Sigmoid colon (tissue), 7 donors: Measurements from ENCODE around the gene POMC. TPM values are rescaled to one million over a fixed set of nuclear protein-coding genes. Genes with fewer than 3 reads are reported as not detected.

Experiments used
- DNase-seq: peaks from one replicate; pipeline ENCODE4 v3.0.0-alpha.2; 2019
- H3K27ac ChIP-seq, 4 donors: fragments of 200-600 bp; sonication (generic); one replicate each; pipeline ENCODE4 v1.5.1; 2016 to 2019; ENCODE audit warnings: mild to moderate bottlenecking in 1 of 4
- H3K27me3 ChIP-seq, 3 donors: fragments of 200-600 bp; sonication (generic); one replicate each; pipeline ENCODE4 v1.5.1; 2019; ENCODE audit warnings: mild to moderate bottlenecking in 1 of 3
- H3K36me3 ChIP-seq, 4 donors: fragments of 200-600 bp; sonication (generic); one replicate each; pipeline ENCODE4 v1.5.1; 2016 to 2019
- H3K4me1 ChIP-seq, 4 donors: fragments of 200-600 bp; sonication (generic); one replicate each; pipeline ENCODE4 v1.5.1; 2017 to 2019
- H3K4me3 ChIP-seq, 4 donors: fragments of 200-600 bp; sonication (generic); one replicate each; pipeline ENCODE4 v1.5.1; 2017 to 2019; ENCODE audit warnings: mild to moderate bottlenecking in 2 of 4, moderate library complexity in 1 of 4
- H3K9me3 ChIP-seq, 4 donors: fragments of 200-600 bp in 3 of 4; sonication (generic) in 3 of 4; one replicate each; pipeline versions ENCODE4 v1.5.1 to v1.6.1; 2013 to 2019
- EP300 ChIP-seq, 4 donors: sonication (generic); formaldehyde crosslinking; IDR thresholded peaks; one replicate each; pipeline ENCODE4 v1.6.1; 2017; ENCODE audit warnings: antibody characterized with exemption in 4 of 4
- POLR2A ChIP-seq, 2 donors: fragments of 450-650 bp; IDR thresholded peaks; one replicate each; pipeline ENCODE4 v1.6.1; 2016; ENCODE audit warnings: antibody characterized with exemption in 2 of 2, mild to moderate bottlenecking in 2 of 2, moderate library complexity in 2 of 2
- POLR2AphosphoS5 ChIP-seq, 4 donors: sonication (generic); formaldehyde crosslinking; IDR thresholded peaks; one replicate each; pipeline ENCODE4 v1.6.1; 2017; ENCODE audit warnings: antibody characterized with exemption in 4 of 4
- WGBS, 2 donors: extraction: QIAGEN DNeasy Blood & Tissue Kit; methylation state at CpG; one replicate each; pipeline ENCODE4 v1.1.7; 2013; 5-methylcytosine and 5-hydroxymethylcytosine counted together
- intact Hi-C: fragments of 100-400 bp; cut with DNase I; formaldehyde crosslinking; loops from one replicate; pipeline ENCODE4 v1.15.1; 2023
- polyA plus RNA-seq, 3 donors: library from polyadenylated mRNA; stranded (reverse); fragments of 200-250 nt; gene quantifications; one replicate each; pipeline ENCODE4 v1.2.3, GENCODE V29; 2013
- total RNA-seq, 4 donors: library from RNA; depleted of rRNA; stranded (reverse); fragments of >200 nt; gene quantifications; one replicate each; pipeline ENCODE4 v1.1.0, GENCODE V29; 2016
- TF ChIP-seq, protein P1 (sequence below), 4 experiments: fragments of 450-650 bp in 3 of 4; fragments of 200-600 bp in 1 of 4; IDR thresholded peaks; one replicate each; pipeline ENCODE4 v1.5.1; 2016 to 2019; ENCODE audit warnings: antibody characterized with exemption in 4 of 4, mild to moderate bottlenecking in 3 of 4, moderate library complexity in 2 of 4
- donor health status: healthy with polysubstance abuse.
- donor health status: Bipolar disorder and iron deficiency.
- donor health status: healthy.

POMC gene
- total and polyA plus RNA-seq, 7 donors: 0.69 to 34.2 (median 18.1) TPM

DNA sequence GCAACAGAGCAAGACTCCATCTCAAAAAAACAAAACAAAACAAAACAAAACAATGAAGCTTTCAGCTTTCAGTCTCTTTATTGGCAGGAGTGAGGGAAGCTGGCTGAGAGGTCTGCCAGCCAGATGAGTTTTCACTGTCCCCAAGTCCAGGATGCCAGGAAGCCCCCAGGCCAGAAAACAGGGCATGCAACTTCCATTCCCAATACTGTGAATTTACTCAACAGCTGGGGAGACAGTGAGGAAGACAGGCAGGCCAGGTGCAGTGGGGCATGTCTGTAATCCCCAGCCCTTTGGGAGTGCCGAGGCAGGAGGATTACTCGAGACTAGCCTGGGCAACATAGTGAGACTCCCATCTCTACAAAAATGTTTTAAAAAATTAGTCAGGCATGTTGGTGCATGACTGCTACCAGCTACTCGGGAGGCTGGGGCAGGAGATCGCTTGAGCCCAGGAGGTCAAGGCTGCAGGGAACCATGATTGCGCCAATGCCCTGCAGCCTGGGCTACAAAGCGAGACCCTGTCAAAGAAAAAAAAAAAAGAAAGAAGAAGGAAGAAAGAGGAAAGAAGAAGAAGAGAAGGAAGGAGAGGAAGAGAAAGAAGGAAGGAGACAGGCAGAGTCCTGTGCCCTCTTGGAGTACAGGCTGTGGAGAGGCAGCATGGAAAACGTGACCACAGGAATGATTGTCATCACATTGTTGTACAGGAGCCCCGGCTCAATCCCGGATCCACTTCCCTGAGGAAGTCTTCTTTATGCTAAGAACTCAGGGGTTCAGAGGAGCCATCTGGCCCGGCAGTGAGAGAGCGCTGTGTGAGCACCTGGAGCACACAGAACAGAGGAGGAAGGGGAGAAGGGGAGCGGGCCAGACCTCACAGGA lies 29.2 kb upstream of the POMC start:
- no peak for DNase-seq
- Histone ChIP-seq H3K27ac (no peak overlapping the region), H3K27me3 (no peaks in the 10 kb centered on the region), H3K4me1 (peaks cover 0 to 9% (median 0%) of the 10 kb centered on the region in 4 donors), H3K4me3 (no peak overlapping the region), H3K36me3 (no peaks in the 10 kb centered on the region), H3K9me3 (no peaks in the 10 kb centered on the region)
- WGBS, 2 donors: 49 to 60% methylated on average over 12 of the region's 12 CpGs
- TF ChIP-seq POLR2AphosphoS5 (IDR thresholded peaks at IDR 0.05) (no peak), POLR2A (IDR thresholded peaks at IDR 0.05) (no peak), EP300 (IDR thresholded peaks at IDR 0.05) (no peak)
- TF ChIP-seq, protein P1, sequence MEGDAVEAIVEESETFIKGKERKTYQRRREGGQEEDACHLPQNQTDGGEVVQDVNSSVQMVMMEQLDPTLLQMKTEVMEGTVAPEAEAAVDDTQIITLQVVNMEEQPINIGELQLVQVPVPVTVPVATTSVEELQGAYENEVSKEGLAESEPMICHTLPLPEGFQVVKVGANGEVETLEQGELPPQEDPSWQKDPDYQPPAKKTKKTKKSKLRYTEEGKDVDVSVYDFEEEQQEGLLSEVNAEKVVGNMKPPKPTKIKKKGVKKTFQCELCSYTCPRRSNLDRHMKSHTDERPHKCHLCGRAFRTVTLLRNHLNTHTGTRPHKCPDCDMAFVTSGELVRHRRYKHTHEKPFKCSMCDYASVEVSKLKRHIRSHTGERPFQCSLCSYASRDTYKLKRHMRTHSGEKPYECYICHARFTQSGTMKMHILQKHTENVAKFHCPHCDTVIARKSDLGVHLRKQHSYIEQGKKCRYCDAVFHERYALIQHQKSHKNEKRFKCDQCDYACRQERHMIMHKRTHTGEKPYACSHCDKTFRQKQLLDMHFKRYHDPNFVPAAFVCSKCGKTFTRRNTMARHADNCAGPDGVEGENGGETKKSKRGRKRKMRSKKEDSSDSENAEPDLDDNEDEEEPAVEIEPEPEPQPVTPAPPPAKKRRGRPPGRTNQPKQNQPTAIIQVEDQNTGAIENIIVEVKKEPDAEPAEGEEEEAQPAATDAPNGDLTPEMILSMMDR (IDR thresholded peaks at IDR 0.05): no peak
- intact Hi-C loops: no loop called here

DNA sequence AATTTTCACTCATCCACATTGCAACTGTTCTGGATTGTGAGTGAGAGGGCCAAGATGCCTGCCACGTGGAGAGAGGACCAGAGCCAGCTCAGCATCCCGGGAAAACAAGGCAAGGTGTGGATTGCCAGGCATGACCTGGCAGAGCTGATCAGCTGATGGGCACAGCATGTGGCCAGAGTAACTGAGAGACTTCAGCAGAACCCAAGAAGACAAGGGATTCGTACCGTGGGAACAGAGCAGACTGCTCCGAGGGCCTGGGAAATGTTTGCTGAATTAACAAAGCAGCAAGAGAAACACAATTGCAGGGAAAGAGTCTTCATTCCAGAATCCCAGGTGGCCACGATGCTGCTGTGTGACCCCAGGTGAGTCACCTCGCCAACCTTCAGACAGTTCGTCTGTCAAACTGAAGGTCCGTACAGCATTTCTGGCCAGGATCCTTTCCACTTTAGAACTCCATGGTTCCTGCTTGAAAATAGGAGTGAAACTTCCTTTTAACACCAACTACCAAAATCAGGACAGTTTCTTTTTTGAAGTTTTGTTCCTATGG lies 26.3 kb upstream of the POMC start:
- Histone ChIP-seq H3K27me3 (no peaks in the 10 kb centered on the region), H3K4me3 (no peak overlapping the region), H3K27ac (no peak overlapping the region), H3K9me3 (no peaks in the 10 kb centered on the region), H3K36me3 (no peaks in the 10 kb centered on the region), H3K4me1 (peaks cover 0 to 9% (median 0%) of the 10 kb centered on the region in 4 donors)
- 90 to 92% methylated on average over 9 of the region's 9 CpGs for WGBS, 2 donors
- intact Hi-C loops: loop anchor here (5.0 kb wide), 1 partner anchor 217 kb away; no protein-coding TSS in a partner anchor
- no peak for DNase-seq
- TF ChIP-seq EP300 (IDR thresholded peaks at IDR 0.05) (no peak), POLR2AphosphoS5 (IDR thresholded peaks at IDR 0.05) (no peak), POLR2A (IDR thresholded peaks at IDR 0.05) (no peak)
- TF ChIP-seq, protein P1 (IDR thresholded peaks at IDR 0.05): no peak

DNA sequence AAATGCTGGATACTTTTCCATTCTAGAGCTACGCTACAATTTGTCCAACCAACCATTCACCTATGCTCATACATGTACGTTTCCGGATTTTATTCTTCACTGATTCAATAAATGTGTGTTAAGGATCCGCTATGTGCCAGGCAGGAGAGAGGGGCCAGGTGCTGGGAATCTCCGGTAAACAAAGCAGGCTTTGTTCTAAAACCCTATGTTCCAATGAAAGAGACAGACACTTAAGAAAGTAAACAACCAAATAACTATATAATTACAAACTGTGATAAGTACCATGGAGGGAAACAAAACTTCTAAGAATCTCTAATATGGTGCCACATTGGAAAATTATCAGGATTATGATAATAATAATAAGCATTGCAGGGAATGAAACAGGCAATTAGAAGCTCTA lies 22.2 kb upstream of the POMC start:
- Histone ChIP-seq H3K9me3 (no peaks in the 10 kb centered on the region), H3K27ac (no peak overlapping the region), H3K36me3 (no peaks in the 10 kb centered on the region), H3K27me3 (no peaks in the 10 kb centered on the region), H3K4me3 (no peak overlapping the region), H3K4me1 (no peaks in the 10 kb centered on the region)
- TF ChIP-seq POLR2AphosphoS5 (IDR thresholded peaks at IDR 0.05): no peak
- TF ChIP-seq, protein P1 (IDR thresholded peaks at IDR 0.05): no peak
- 31 to 69% methylated on average over 5 of the region's 5 CpGs for WGBS, 2 donors
- DNase-seq: no peak
- intact Hi-C loops: loop anchor here (5.0 kb wide), 1 partner anchor 213 kb away; no protein-coding TSS in a partner anchor

DNA sequence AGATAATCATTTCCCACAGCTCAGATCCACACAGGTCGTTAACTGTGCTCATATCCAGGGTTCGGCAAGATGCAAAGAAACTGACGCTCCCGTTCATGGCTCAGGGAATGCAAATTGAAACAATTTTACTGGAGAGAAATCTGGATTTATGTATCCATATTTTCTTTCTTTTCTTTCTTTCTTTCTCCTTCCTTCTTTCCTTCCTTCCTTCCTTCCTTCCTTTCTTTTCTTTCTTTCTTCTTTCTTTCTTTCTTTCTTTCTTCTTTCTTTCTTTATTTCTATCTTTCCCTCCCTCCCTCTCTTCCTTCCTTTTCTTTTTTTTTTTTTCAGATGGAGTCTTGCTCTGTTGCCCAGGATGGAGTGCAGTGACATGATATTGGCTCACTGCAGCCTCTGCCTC lies 20.0 kb upstream of the POMC start:
- 87 to 90% methylated on average over 4 of the region's 4 CpGs for WGBS, 2 donors

More for the DNA sequence above, 20.0 kb upstream of the POMC start:
- TF ChIP-seq POLR2A (IDR thresholded peaks at IDR 0.05): no peak
- TF ChIP-seq EP300 (IDR thresholded peaks at IDR 0.05): no peak
- TF ChIP-seq, protein P1 (IDR thresholded peaks at IDR 0.05): no peak
- no peak for TF ChIP-seq POLR2AphosphoS5 (IDR thresholded peaks at IDR 0.05)
- Histone ChIP-seq H3K4me1 (no peaks in the 10 kb centered on the region), H3K4me3 (no peak overlapping the region), H3K9me3 (no peaks in the 10 kb centered on the region), H3K36me3 (no peaks in the 10 kb centered on the region), H3K27ac (no peak overlapping the region), H3K27me3 (no peaks in the 10 kb centered on the region)
- no peak for DNase-seq
- intact Hi-C loops: no loop called here
